ENCODE data around the gene POLR2E. TPM values are rescaled to one million over a fixed set of nuclear protein-coding genes. Genes with fewer than 3 reads are reported as not detected.

POLR2E gene
- total RNA-seq, 1 experiment from 2014 or later = 141 TPM

- CTCF ChIA-PET = interaction anchor here (0.8 kb wide), 1 partner anchor 11 kb away, joined by 3 read pairs; no protein-coding TSS in a partner anchor
- intact Hi-C loops (cut with micrococcal nuclease; ENCODE audit: unreplicated experiment) = no loop called here
- Mint-ChIP-seq H3K36me3 (ENCODE audit: insufficient read depth, unreplicated experiment) (peaks cover 49% of the 10 kb centered on the region), H3K9me3 (ENCODE audit: low read depth, unreplicated experiment) (no peaks in the 10 kb centered on the region), H3K4me3 (ENCODE audit: low read depth, unreplicated experiment) (no peak overlapping the region), H3K27me3 (ENCODE audit: unreplicated experiment) (no peaks in the 10 kb centered on the region), H3K27ac (ENCODE audit: unreplicated experiment) (no peak overlapping the region), H3K4me1 (ENCODE audit: low read depth, unreplicated experiment) (no peaks in the 10 kb centered on the region)
- DNase-seq = no peak
- no peak for TF ChIP-seq CTCF (IDR thresholded peaks at IDR 0.05; ENCODE audit: unreplicated experiment)
- BruUV-seq (replicated peaks) = no TSS peak
Observed at GRCh38 chr19:1085676-1086442, 9.3 kb downstream of the POLR2E start.

- TF ChIP-seq CTCF (IDR thresholded peaks at IDR 0.05; ENCODE audit: unreplicated experiment) = no peak
- Mint-ChIP-seq H3K4me1 (ENCODE audit: low read depth, unreplicated experiment) (no peaks in the 10 kb centered on the region), H3K27ac (ENCODE audit: unreplicated experiment) (peak overlapping the region; percentile 3), H3K9me3 (ENCODE audit: low read depth, unreplicated experiment) (no peaks in the 10 kb centered on the region), H3K27me3 (ENCODE audit: unreplicated experiment) (no peaks in the 10 kb centered on the region), H3K4me3 (ENCODE audit: low read depth, unreplicated experiment) (no peak overlapping the region), H3K36me3 (ENCODE audit: insufficient read depth, unreplicated experiment) (peaks cover 44% of the 10 kb centered on the region)
- CTCF ChIA-PET = no interaction called here
- intact Hi-C loops (cut with micrococcal nuclease; ENCODE audit: unreplicated experiment) = no loop called here
- BruUV-seq (replicated peaks) = no TSS peak
- DNase-seq = no peak
Observed at GRCh38 chr19:1085053-1085658, 10.0 kb downstream of the POLR2E start.

DNA sequence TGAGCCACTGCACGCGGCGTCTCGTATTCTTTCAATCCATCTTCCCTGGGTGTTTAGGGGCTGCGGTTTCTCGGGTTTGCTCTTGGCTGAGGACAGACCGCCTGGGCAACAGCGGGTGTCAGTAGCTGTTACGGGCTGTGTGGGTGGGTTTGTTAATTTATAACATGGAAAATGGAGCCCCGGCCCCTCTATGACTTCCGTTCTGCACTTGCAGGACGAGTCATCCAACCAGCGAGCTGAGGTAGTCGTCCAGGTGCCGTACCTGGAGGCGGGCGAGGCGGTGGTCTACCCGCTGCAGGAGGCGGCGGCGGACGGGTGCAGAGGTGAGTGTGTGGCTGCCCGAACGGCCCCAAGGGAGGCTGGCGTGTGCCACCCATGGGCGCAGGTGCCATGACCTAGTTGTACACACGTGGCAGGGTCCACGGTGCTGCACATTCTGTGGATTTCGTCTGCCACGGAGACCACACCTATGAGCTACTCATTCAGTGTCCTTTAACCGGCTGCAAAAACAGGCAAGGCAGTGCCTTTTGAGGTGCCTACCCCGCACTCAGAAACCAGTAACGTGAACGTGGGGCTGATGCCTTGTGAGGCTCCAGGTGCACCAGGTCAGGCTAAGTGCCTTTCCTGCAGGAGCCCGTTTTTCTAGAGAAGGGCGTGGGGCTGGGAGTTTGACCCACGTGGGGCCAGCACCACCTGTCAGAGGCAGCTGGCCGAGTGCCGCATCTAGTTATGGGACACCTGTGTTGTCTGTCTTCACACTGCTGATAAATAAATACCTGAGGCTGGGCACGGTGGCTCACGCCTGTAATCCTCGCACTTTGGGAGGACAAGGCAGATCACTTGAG is 10.9 kb downstream of the POLR2E start:
- Mint-ChIP-seq H3K4me3 (ENCODE audit: low read depth, unreplicated experiment) (no peak overlapping the region), H3K4me1 (ENCODE audit: low read depth, unreplicated experiment) (no peaks in the 10 kb centered on the region), H3K27me3 (ENCODE audit: unreplicated experiment) (no peaks in the 10 kb centered on the region), H3K9me3 (ENCODE audit: low read depth, unreplicated experiment) (no peaks in the 10 kb centered on the region), H3K27ac (ENCODE audit: unreplicated experiment) (no peak overlapping the region), H3K36me3 (ENCODE audit: insufficient read depth, unreplicated experiment) (peaks cover 39% of the 10 kb centered on the region)
- BruUV-seq (replicated peaks) = no TSS peak
- TF ChIP-seq CTCF (IDR thresholded peaks at IDR 0.05; ENCODE audit: unreplicated experiment) = no peak
- CTCF ChIA-PET = no interaction called here
- DNase-seq = no peak
- intact Hi-C loops (cut with micrococcal nuclease; ENCODE audit: unreplicated experiment) = no loop called here

DNA sequence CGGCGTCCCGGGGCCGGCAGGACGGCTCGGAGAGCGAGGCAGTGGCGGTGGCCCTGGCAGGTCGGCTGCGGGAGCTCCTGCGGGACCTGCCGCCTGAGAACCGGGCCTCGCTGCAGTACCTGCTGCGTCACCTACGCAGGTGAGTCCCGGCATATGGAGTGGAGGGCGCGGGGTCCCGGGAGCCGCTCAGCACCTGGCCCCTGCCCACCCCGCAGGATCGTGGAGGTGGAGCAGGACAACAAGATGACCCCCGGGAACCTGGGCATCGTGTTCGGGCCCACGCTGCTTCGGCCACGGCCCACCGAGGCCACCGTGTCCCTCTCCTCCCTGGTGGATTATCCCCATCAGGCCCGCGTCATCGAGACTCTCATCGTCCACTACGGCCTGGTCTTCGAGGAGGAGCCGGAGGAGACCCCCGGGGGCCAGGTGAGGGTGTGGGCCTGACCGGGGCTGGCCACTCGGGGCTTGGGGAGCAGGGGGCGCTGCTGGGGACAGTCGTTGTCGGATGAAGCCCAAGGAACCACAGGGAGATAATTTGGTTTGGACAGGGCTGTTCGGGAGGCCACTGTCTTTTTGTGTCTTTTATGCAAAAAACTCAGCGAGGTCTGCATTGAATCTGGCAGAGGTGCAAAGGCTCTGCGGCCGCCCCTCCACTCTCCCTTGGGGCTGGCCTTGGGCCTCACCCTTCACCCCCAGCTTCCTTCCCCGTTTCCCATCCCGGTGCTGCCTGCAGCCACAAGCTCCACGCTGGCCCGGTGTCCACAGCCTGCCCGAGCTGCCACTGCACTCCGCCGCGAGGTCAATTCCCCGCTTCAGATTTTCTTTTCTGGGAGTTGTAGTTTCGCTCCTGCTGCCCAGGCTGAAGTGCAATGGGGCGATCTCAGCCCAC is 12.0 kb downstream of the POLR2E start:
- Mint-ChIP-seq H3K27ac (ENCODE audit: unreplicated experiment) (no peak overlapping the region), H3K4me3 (ENCODE audit: low read depth, unreplicated experiment) (no peak overlapping the region), H3K36me3 (ENCODE audit: insufficient read depth, unreplicated experiment) (peaks cover 28% of the 10 kb centered on the region), H3K9me3 (ENCODE audit: low read depth, unreplicated experiment) (no peaks in the 10 kb centered on the region), H3K27me3 (ENCODE audit: unreplicated experiment) (no peaks in the 10 kb centered on the region), H3K4me1 (ENCODE audit: low read depth, unreplicated experiment) (no peaks in the 10 kb centered on the region)
- CTCF ChIA-PET = no interaction called here
- no peak for DNase-seq
- no peak for TF ChIP-seq CTCF (IDR thresholded peaks at IDR 0.05; ENCODE audit: unreplicated experiment)
- intact Hi-C loops (cut with micrococcal nuclease; ENCODE audit: unreplicated experiment) = no loop called here
- BruUV-seq (replicated peaks) = no TSS peak
